GM19467 (cell line): ENCODE measurements around the gene ERO1B.
"Not testable (repeated sequence)": the region's sequence is repeated elsewhere in the genome, so short reads cannot be mapped to it uniquely, and the experiment has no call there.

Experiments
- ATAC-seq: cut with Tn5 transposase; IDR thresholded peaks from one replicate; pipeline ENCODE4 v1.9.1; 2021; ENCODE audit warnings: mild to moderate bottlenecking, moderate library complexity; ENCODE audit not compliant: unreplicated experiment

ERO1B gene

DNA sequence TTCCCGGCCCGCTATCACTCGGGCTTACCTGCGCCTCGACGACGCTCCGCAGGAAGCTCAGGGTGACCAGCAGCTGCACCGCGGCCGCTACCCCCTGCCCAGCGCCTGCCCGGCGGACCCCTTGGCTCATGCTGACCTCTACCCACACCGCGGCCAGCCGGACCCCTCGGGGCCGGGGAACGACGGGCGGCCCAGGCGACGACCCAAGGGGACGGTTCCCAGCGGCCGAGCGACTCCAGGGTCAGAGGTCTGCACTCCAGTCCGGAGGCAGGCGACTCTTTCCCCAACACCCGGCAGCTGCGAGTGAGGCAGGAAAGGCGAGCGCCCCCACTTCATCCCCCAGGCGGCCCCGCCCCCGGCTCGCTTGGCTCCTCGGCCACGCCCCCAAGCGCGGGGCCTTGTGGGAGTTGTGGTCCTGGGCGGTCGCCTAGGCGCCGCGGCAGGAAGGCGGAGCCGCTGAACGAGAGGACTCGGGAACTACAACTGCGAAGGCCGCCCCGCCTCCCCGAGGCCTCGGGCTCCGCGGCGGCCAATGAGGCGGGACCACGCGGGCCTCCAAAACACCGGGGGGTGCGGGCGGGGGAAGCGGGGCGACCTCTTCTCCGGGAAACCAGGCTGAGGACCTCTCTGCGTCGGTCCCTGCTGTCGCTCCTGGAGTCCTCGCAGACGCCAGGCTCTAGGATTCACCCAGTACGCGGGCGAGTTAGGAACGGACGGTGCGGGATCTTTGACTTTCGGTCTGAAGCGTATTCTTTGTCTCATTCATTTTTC is at the start of gene ERO1B:
Gene ERO1B (minus strand): TSS at position 305 of the 771 bp plus-strand sequence. CDS start 175 bp downstream, at position 130.
- peak; percentile 80 for ATAC-seq

DNA sequence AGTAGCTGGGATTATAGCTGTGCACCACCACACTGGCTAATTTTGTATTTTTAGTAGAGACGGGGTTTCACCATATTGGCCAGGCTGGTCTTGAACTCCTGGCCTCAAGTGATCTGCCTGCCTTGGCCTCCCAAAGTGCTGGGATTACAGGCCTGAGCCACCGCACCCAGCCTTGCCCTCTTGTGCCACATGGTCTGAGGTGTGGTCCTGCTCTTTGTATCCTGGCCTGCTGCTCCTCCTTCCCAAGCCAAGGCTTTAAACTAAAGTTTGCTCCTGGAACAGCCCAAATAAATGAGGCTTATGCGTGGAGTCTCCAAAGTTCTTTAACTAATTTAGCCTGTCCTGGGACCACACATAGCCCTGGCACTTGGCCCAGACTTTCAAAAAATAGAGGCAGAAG is 49.7 kb upstream of the ERO1B start:
- ATAC-seq: not testable (repeated sequence)

DNA sequence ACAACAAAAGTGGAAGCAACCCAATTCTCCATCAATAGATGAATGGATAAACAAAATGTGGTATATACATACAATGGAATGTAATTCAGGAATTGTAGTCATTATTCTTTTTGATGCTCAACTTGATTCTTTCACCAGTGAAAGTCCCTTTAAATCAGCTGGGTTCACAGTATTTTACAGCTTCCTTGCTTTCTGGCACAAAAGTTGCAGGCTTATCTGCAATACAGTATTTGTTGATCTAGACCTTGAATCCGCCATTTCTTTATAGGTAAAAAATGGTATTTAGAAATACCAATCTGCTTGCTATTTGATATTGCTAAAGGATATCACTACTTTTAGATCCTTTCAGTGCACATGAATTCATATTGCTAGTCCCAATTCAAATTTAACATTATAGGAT is 44.7 kb upstream of the ERO1B start:
- no peak for ATAC-seq

DNA sequence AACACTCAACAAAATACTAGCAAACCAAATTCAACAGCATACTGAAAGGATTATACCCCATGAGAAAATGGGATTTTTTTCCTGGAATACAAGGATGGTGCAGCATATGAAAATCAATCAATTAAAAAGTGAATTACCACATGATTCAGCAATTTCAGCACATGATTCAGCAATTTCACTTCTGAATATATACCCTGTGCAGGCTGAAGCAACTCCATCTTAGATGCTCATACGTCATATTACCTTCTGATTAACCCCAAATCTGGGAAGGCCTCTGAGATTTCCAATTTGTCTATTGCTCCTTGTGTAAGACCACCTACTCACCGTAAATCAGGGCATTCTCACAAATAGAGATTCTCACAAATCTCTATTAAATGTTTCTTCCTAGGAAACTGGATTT is 43.8 kb upstream of the ERO1B start:
- no peak for ATAC-seq

GRCh38 chr1:236323819-236324411 is 42.2 kb upstream of the ERO1B start:
- no peak for ATAC-seq

GRCh38 chr1:236322566-236323409 is 41.0 kb upstream of the ERO1B start:
- no peak for ATAC-seq

DNA sequence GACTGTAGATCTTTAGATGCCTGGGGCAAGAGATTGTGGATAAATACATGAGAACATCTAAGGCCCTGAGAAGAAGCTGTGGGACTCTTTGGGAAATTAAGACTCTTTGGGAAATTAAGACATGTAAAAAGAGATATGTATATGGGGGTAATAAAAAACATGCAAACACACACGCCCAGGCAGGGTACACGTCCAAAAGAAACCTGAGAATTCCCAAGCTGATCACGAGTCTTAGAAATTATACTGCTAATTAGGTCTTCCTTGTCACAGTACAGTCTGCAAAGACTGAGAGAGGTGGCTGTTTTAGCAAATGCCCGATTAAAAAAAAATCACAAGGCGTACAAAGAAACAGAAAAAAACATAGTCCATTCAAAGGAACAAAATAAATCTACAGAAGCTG is 39.3 kb upstream of the ERO1B start:
- ATAC-seq: no peak

- no peak for ATAC-seq
Observed at GRCh38 chr1:236320671-236321070, 38.9 kb upstream of the ERO1B start.

- ATAC-seq: no peak
Observed at GRCh38 chr1:236320214-236320613, 38.5 kb upstream of the ERO1B start.

DNA sequence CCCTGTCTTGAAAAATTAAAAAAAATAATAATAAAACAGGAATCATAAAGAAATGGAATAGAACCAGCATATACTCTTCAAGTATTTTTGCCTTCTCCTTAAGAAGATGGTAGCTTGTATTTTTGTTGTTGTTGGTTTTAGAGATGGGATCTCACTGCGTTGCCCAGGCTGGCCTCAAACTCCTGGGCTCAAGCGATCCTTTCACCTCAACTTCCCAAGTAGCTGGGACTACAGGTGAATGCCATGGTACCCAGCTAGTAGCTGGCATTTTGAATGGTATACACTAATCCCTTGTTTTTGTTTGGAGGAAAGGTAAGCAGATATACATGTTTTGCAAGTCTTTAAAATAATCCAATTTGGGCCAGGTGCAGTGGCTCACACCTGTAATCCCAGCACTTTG is 34.7 kb upstream of the ERO1B start:
- ATAC-seq: no peak

GRCh38 chr1:236315518-236315917 is 33.8 kb upstream of the ERO1B start:
- ATAC-seq: no peak

DNA sequence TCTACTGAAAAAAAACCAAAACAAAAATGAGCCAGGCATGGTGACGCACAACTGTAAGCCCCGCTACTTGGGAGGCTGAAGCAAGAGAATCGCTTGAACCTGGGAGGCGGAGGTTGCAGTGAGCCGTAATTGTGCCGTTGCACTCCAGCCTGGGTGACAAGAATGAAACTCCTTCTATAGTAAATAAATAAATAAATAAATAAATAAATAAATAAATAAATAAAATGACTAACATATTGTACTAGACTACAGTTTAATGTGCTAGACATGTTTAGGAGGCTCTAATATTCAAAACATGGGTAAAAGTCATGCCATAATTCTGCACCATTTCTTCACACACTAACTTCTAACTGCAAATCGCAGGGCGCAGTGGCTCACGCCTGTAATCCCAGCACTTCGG is 33.3 kb upstream of the ERO1B start:
- ATAC-seq: no peak

DNA sequence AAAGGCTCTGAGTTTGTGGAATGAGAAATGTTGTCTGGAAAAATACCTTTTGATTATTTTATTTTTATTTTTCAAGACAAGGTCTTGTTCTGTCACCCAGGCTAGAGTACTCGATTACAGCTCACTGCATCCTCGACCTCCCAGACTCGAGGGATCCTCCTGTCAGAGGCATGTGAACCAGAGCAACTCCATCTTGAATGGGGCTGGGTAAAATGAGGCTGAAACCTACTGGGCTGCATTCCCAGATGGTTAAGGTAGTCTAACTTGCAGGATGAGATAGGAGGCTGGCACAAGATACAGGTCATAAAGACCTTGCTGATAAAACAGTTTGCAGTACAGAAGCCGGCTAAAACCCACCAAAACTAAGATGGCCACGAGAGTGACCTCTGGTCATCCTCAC is 32.3 kb upstream of the ERO1B start:
- ATAC-seq: not testable (repeated sequence)

GRCh38 chr1:236313427-236313826 is 31.7 kb upstream of the ERO1B start:
- no peak for ATAC-seq

DNA sequence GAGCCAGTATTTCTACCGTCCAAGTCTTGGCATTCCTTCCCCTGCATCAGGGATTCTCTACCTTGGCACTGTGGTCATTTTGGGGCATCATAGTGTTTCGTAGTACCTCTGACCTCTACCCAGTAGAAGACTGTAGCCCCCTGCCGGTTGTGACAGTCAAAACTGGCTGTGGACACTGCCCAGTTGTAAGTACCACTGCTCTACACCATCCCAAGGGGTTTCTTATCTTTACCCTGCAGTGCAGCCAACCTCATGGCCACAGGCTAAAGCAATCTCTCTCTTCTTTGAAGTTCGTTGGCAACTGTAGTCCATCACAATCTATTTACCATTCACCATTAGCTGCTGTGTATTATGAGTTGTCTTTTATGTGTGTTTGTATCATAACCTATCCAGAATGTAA is 29.3 kb upstream of the ERO1B start:
- ATAC-seq: no peak

- ATAC-seq: no peak
Observed at GRCh38 chr1:236308827-236309226, 27.1 kb upstream of the ERO1B start.

DNA sequence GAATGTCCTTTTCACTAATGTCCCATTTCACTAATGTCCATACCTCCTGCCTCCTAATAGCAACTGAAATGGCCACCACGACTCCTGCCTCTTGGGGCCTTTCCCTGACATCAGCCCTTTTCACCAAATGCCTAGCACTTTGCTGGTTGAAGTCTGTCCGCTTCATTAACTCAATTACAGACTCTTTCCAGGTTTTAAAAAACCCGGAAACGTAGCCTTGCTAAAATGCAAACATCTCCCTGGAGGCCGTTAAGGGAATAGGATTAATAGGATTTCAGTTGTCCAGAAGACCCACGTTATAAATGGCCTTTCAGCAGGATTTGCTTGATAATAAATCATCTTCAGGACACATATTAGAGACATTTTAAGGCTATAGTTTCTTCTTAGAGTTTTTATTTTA is 25.7 kb upstream of the ERO1B start:
- ATAC-seq: no peak

DNA sequence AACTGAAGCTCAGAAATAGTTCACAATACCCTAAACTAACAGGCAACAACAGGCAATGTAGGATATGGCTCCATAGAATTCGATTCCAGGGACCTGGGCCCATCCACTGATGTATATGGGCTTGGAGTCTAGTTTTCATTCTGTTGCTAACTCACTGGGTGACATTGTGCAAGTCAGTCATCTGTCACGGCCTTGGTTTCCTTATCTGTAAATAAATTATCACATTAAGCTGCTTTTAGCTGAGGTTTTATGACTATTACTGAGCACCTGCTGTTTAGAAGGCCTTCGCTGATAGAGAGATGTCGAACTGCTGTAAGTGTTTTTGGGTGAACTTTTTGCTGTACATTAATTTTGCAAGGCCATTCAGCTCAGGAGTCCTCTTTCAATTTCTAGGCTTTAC is 22.9 kb upstream of the ERO1B start:
- no peak for ATAC-seq

- ATAC-seq: no peak
Observed at GRCh38 chr1:236303675-236304074, 21.9 kb upstream of the ERO1B start.

DNA sequence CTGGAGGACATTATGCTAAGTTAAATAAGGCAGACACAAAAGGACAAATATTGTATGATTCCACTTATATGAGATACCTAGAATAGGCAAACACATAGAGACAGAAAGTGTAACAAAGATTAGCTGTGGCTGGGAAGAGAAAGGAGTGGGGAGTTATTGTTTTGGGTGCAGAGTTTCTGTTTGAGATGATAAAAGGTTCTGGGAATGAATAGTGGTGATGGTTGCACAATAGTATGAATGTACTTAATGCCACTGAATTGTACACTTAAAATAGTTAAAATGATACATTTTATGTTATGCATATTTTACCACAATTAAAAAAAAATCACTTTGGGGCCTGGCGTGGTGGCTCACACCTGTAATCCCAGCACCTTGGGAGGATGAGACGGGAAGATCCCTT is 21.2 kb upstream of the ERO1B start:
- ATAC-seq: no peak

GRCh38 chr1:236301958-236302335 is 20.2 kb upstream of the ERO1B start:
- ATAC-seq: no peak
